Measurements from ENCODE around the gene RHD. TPM values are rescaled to one million over a fixed set of nuclear protein-coding genes. Genes with fewer than 3 reads are reported as not detected.
A peak's percentile ranks its signal among the peaks of the same experiment; 100 is the strongest.
"Not testable (repeated sequence)": the region's sequence is repeated elsewhere in the genome, so short reads cannot be mapped to it uniquely, and the experiment has no call there.

Gene RHD
- polyA plus RNA-seq (2013, experiment 1 of 2; ENCODE audit: insufficient read length) = not detected
- 0.05 TPM for polyA plus RNA-seq (2013, experiment 2 of 2; ENCODE audit: insufficient read length)

- not testable (repeated sequence) for DNase-seq
These were observed at the start of gene RHD for GRCh38 chr1:25272238-25272637. Gene RHD, plus strand, starts transcription at chr1:25272509. Its CDS starts 39 bp downstream, at chr1:25272548.

DNA sequence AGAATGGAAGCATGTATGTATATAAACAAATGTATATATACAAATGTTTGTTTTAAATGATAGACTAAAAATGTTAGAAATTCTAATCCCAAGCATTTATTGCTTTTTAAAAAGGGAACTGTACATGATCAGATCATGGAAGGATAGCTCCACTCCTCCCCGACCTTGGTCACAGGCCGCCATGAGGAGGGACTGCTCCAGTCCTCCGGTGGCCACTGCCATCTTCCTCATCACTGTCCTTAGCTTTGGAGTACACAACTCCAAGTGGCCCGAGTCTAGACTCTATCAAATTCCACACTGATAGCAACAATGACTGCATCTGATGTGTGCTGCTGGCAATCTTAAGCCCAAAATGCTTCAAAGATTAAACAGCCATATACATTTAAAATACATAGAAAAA lies 49.7 kb upstream of the RHD start:
- no peak for DNase-seq

- DNase-seq = peak; percentile 32
These were observed 48.8 kb upstream of the RHD start for GRCh38 chr1:25223471-25223870.

GRCh38 chr1:25232027-25232865 lies 40.1 kb upstream of the RHD start, which contains the start of gene SYF2:
Gene SYF2, minus strand, starts transcription at chr1:25232502. Its CDS starts 35 bp downstream, at chr1:25232467.
- DNase-seq = peak; percentile 95

GRCh38 chr1:25232866-25233784 lies 39.2 kb upstream of the RHD start:
- DNase-seq = peak; percentile 88

- DNase-seq = not testable (repeated sequence)
These were observed 36.9 kb upstream of the RHD start for GRCh38 chr1:25235411-25235810.

DNA sequence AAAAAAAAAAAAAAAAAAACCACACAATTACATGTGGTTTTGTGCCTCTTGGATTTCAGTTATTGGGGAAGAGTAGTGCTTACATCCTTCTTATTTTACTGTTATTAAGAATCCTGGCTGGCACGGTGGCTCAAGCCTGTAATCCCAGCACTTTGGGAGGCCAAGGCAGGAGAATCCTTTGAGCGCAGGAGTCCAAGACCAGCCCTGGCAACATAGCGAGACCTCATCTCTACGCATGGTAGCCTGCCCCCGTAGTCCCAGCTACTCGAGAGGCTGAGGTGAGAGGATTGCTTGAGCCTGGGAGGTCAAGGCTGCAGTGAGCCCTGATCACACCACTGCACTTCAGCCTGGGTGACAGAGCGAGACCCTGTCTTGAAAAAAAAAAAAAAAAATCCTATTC lies 36.0 kb upstream of the RHD start:
- not testable (repeated sequence) for DNase-seq

DNA sequence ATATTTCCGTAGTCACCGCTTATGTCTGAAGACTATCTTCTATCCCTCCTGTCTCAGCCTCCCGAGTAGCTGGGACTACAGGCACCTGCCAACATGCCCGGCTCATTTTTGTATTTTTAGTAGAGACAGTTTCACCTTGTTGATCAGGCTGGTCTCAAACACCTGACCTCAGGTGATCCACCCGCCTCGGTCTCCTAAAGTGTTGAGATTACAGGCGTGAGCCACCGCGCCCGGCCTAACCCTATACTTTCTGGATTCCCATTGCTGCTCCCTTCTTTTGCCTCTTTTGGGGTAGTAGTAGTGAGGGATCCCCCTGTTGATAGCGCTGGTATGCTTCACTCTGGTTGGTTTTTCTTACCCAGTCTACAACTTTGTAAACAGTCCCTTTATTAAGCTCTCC lies 34.3 kb upstream of the RHD start:
- no peak for DNase-seq

GRCh38 chr1:25239681-25240541 lies 32.4 kb upstream of the RHD start:
- DNase-seq = peak; percentile 90

DNA sequence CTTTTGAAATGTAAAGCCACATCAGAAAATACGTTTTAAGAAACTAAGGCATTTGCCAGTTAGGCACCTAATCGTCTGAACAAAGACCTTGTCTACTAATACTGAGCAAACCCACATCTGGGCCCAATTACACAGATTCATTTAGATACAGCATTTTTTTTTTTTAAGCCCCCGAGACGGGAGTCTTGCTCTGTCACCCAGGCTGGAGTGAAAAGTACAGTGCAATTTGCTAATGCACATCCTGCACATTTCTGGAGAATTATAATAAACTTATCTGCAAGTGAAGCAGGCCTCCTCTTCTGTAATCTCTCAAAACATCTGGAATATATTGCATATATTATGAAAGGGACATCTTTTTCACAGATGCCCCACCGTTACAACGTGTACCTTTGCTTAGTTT lies 28.4 kb upstream of the RHD start:
- DNase-seq = no peak

DNA sequence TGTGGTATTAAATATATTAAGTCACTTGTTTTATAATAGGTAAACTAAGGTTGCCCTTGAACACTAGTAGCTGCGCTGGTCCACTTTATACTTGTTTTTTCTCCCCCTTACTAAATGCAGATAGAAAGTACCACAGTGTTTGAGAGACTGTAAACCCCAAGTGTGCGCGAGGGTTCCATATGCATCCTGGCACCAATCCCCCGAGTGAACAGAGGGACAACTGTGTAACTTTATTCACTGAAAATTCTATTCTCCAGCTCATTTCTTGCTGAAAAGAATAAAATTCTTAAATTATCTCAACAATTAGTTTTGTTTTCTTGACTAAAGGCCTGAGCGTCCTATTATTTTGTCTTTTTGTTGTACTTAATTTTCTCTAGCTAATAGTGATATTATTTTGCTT lies 26.9 kb upstream of the RHD start:
- DNase-seq = no peak

- DNase-seq = no peak
These were observed 26.3 kb upstream of the RHD start for GRCh38 chr1:25245809-25246599.

GRCh38 chr1:25246600-25247023 lies 25.7 kb upstream of the RHD start:
- no peak for DNase-seq

- DNase-seq = peak; percentile 98
These were observed 25.1 kb upstream of the RHD start, which contains the start of gene RSRP1 for GRCh38 chr1:25247024-25247828. Gene RSRP1, minus strand, starts transcription at chr1:25247454. Its CDS starts 491 bp downstream, at chr1:25246963.

- DNase-seq = no peak
These were observed 24.2 kb upstream of the RHD start for GRCh38 chr1:25247829-25248754.

- peak; percentile 78 for DNase-seq
These were observed 18.4 kb upstream of the RHD start for GRCh38 chr1:25253911-25254310.

- DNase-seq = no peak
These were observed 16.4 kb upstream of the RHD start for GRCh38 chr1:25255706-25256577.

GRCh38 chr1:25256578-25256965 lies 15.7 kb upstream of the RHD start:
- peak; percentile 26 for DNase-seq

All from fibroblast of skin of back (primary cell).